Measurements from ENCODE around the gene HHAT. TPM values are rescaled to one million over a fixed set of nuclear protein-coding genes. Genes with fewer than 3 reads are reported as not detected.

Gene HHAT
- total and polyA plus RNA-seq, 2 of the 4 experiments (the other 2 are of a cell fraction) = 1.7 to 2.5 TPM

DNA sequence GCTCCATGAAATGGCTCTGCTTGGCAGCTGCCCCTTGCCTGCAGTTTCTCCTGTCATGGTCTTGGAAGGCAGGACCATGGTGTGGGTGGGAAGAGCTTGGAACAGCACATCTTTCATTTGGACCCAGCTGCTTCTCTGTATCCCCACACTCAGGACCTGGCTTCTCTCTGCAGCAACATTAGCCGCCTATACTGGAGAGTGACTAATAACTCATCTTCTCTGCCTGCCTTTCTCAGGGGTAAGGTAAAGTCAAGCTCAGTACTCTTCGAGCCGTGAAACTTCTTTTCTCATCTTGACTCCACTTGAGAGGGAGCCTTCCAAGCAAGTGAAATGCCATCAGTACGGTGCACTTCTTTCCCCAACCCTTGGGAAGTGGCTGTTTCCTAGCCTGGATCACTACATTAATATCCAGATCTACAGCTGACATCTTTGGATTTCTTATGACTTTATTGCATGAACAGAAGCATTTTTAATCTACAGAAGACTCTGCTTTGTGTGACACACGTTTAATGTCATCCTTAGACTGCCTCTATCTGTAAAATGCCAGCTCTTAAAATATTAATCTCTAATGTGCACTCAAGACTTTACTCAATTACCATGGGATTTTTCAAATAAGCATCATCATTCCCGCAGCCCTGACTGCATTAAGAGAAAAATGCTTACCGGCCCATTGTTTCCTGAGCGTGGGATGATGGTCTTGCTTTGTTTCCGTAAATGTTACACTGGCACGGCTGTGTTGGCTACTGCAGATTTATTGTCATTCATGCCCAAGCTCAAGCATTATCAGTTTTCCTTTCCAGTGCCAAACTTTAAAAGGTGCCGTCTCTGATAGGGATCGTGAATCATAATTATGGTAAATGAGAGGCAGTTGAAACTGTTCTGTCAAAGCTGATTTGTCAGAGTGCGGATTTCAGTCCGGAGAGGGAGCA lies 242.9 kb downstream of the HHAT start:
- H3K18ac ChIP-seq (ENCODE audit: low read depth, low read length) = no peak overlapping the region
- H3K4me3 ChIP-seq (ENCODE audit: insufficient read depth, low read depth, low read length) = no peak overlapping the region
- ChIA-PET POLR2A (ENCODE audit: unreplicated experiment) (no interaction called here), CTCF (interaction anchor here (0.7 kb wide), 1 partner anchor 582 kb away, joined by 3 read pairs; no protein-coding TSS in a partner anchor)
- H3K23ac ChIP-seq (ENCODE audit: low read depth, low read length) = no peak overlapping the region
- H2AK9ac ChIP-seq (replicated peaks; ENCODE audit: low read depth, low read length, poor library complexity) = no peak overlapping the region
- H2AFZ ChIP-seq (replicated peaks; ENCODE audit: low read length, poor library complexity) = no peak overlapping the region
- dilution Hi-C loops (cut with HindIII; ENCODE audit: low sequenced_read_pairs, unreplicated experiment) = no loop called here
- H3K14ac ChIP-seq (replicated peaks; ENCODE audit: low read depth, low read length) = no peak overlapping the region
- H2BK20ac ChIP-seq (ENCODE audit: low read depth, low read length) = no peak overlapping the region
- no peaks in the 10 kb centered on the region for H3K79me1 ChIP-seq (ENCODE audit: low read depth in 1 of 2, low read length in 2 of 2)
- H4K8ac ChIP-seq (ENCODE audit: low read depth in 2 of 2, low read length in 2 of 2) = no peak overlapping the region
- no peak overlapping the region for H2AK5ac ChIP-seq (ENCODE audit: low read depth, low read length)
- no peak overlapping the region for H3K4ac ChIP-seq (ENCODE audit: low read depth, low read length)
- no peaks in the 10 kb centered on the region for H4K20me1 ChIP-seq (ENCODE audit: insufficient read depth, low read length)
- H3K27ac ChIP-seq (ENCODE audit: insufficient read depth, low read length) = no peak overlapping the region
- in situ Hi-C loops (cut with MboI; ENCODE audit: low sequenced_read_pairs) = loop anchor here (10.0 kb wide), 1 partner anchor 117 kb away; no protein-coding TSS in a partner anchor
- H4K5ac ChIP-seq (ENCODE audit: low read depth, low read length) = no peak overlapping the region
- H2BK15ac ChIP-seq (ENCODE audit: low read depth, low read length) = no peak overlapping the region
- H2BK120ac ChIP-seq (ENCODE audit: low read depth, low read length) = no peak overlapping the region
- BruUV-seq (replicated peaks) = no TSS peak
- H3K36me3 ChIP-seq (ENCODE audit: control insufficient read depth, insufficient read depth, low read length) = no peaks in the 10 kb centered on the region
- no peaks in the 10 kb centered on the region for H3K4me1 ChIP-seq (ENCODE audit: control insufficient read depth, insufficient read depth, low read length)
- intact Hi-C loops (cut with micrococcal nuclease) = no loop called here
- H3K4me2 ChIP-seq (ENCODE audit: low read depth, low read length) = no peak overlapping the region
- H3K9me1 ChIP-seq (ENCODE audit: insufficient read depth, low read length) = no peaks in the 10 kb centered on the region
- no peak for DNase-seq
- WGBS, 2 experiments (ENCODE audit: extremely low coverage in 2 of 2, insufficient read length in 1 of 2) = 63% methylated on average over 1 of the region's 14 CpGs; no CpG with 5 or more reads in 1 of the 2 experiments
- no peak overlapping the region for H4K91ac ChIP-seq (ENCODE audit: insufficient read depth, low read depth, low read length)
- no peaks in the 10 kb centered on the region; the same call in 1 of the 2 replicates for H3K27me3 ChIP-seq (ENCODE audit: control insufficient read depth, insufficient read depth, low read length)
- ATAC-seq (ENCODE audit: low read depth) = no peak
- H3K9ac ChIP-seq (ENCODE audit: low read depth, low read length) = no peak overlapping the region
- no peaks in the 10 kb centered on the region for H3K9me3 ChIP-seq (ENCODE audit: control insufficient read depth, insufficient read depth, low read length)
- H3K56ac ChIP-seq (ENCODE audit: extremely low read depth, insufficient read depth, low read length) = no peak overlapping the region
- H2BK5ac ChIP-seq (ENCODE audit: low read depth, low read length, poor library complexity, severe bottlenecking) = no peak overlapping the region
- no peak for TF ChIP-seq RAD21 (IDR thresholded peaks at IDR 0.05; ENCODE audit: low read length)
- TF ChIP-seq, protein P1, sequence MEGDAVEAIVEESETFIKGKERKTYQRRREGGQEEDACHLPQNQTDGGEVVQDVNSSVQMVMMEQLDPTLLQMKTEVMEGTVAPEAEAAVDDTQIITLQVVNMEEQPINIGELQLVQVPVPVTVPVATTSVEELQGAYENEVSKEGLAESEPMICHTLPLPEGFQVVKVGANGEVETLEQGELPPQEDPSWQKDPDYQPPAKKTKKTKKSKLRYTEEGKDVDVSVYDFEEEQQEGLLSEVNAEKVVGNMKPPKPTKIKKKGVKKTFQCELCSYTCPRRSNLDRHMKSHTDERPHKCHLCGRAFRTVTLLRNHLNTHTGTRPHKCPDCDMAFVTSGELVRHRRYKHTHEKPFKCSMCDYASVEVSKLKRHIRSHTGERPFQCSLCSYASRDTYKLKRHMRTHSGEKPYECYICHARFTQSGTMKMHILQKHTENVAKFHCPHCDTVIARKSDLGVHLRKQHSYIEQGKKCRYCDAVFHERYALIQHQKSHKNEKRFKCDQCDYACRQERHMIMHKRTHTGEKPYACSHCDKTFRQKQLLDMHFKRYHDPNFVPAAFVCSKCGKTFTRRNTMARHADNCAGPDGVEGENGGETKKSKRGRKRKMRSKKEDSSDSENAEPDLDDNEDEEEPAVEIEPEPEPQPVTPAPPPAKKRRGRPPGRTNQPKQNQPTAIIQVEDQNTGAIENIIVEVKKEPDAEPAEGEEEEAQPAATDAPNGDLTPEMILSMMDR (conservative IDR thresholded peaks at IDR 0.05; ENCODE audit: low read depth, low read length) = no peak
- TF ChIP-seq CHD1 (IDR thresholded peaks at IDR 0.05; ENCODE audit: low read depth, low read length) = no peak
- TF ChIP-seq POLR2A (IDR thresholded peaks at IDR 0.05; ENCODE audit: low read depth, low read length) = no peak
- TF ChIP-seq FOS (IDR thresholded peaks at IDR 0.05; ENCODE audit: low read depth, low read length) = no peak
- TF ChIP-seq SMC3 (IDR thresholded peaks at IDR 0.05; ENCODE audit: low read depth, low read length) = no peak
- no peak for TF ChIP-seq BHLHE40 (IDR thresholded peaks at IDR 0.05; ENCODE audit: low read depth, low read length)
- TF ChIP-seq MAFK (IDR thresholded peaks at IDR 0.05; ENCODE audit: low read depth, low read length) = no peak
- no peak for TF ChIP-seq NFE2L2 (IDR thresholded peaks at IDR 0.05; ENCODE audit: low read depth, low read length)
- no peak for TF ChIP-seq CEBPB (IDR thresholded peaks at IDR 0.05; ENCODE audit: low read depth, low read length)
- no peak for TF ChIP-seq RFX5 (IDR thresholded peaks at IDR 0.05; ENCODE audit: low read depth, low read length)
- TF ChIP-seq USF2 (IDR thresholded peaks at IDR 0.05; ENCODE audit: low read depth, low read length) = no peak
- no peak for TF ChIP-seq MXI1 (IDR thresholded peaks at IDR 0.05; ENCODE audit: borderline replicate concordance, low read depth, low read length)
- no peak for TF ChIP-seq ELK1 (IDR thresholded peaks at IDR 0.05; ENCODE audit: borderline replicate concordance, low read depth, low read length)
- TF ChIP-seq MAZ (IDR thresholded peaks at IDR 0.05; ENCODE audit: borderline replicate concordance, low read depth, low read length) = no peak
